HFFc6 (cell line): ENCODE results near the gene IGFBP5. TPM values are rescaled to one million over a fixed set of nuclear protein-coding genes. Genes with fewer than 3 reads are reported as not detected.

Source experiments
- DNase-seq: peaks from one replicate; pipeline ENCODE4 v3.0.0-alpha.2; 2018
- H3K27ac Mint-ChIP-seq: 2 replicates; pipeline ENCODE4 v1.8.0; 2020; ENCODE audit warnings: mild to moderate bottlenecking, mixed read lengths
- H3K27me3 Mint-ChIP-seq: 2 replicates; pipeline ENCODE4 v1.8.0; 2021; ENCODE audit warnings: mild to moderate bottlenecking, moderate library complexity, mixed read lengths; ENCODE audit not compliant: insufficient read depth
- H3K36me3 Mint-ChIP-seq: 2 replicates; pipeline ENCODE4 v1.8.0; 2021; ENCODE audit warnings: low read depth, mixed read lengths
- H3K4me1 Mint-ChIP-seq: 2 replicates; pipeline ENCODE4 v1.8.0; 2020; ENCODE audit warnings: low read depth, mixed read lengths
- H3K4me3 Mint-ChIP-seq: 2 replicates; pipeline ENCODE4 v1.8.0; 2020; ENCODE audit warnings: mild to moderate bottlenecking, moderate library complexity, mixed read lengths
- H3K9me3 Mint-ChIP-seq: 2 replicates; pipeline ENCODE4 v1.8.0; 2020; ENCODE audit warnings: mild to moderate bottlenecking, mixed read lengths
- total RNA-seq, 6 experiments: library from RNA; stranded (reverse); fragmentation: NEBNext Ultra II Directional; extraction: Animal tissue kit (Norgen Biotek cat#: 25700); gene quantifications; 2 replicates in 1 of 6; 3 replicates in 5 of 6; pipeline ENCODE4 v1.2.3, GENCODE V29; 2021
- TF ChIP-seq, protein P1 (sequence below): fragments of 200-600 bp; sonication (generic); IDR thresholded peaks from 2 replicates; pipeline ENCODE4 v1.5.0; 2021; ENCODE audit warnings: antibody characterized with exemption, mild to moderate bottlenecking

IGFBP5 gene
- total RNA-seq, 6 experiments from 2014 or later, result 63.2 to 125 (median 68.6) TPM

DNA sequence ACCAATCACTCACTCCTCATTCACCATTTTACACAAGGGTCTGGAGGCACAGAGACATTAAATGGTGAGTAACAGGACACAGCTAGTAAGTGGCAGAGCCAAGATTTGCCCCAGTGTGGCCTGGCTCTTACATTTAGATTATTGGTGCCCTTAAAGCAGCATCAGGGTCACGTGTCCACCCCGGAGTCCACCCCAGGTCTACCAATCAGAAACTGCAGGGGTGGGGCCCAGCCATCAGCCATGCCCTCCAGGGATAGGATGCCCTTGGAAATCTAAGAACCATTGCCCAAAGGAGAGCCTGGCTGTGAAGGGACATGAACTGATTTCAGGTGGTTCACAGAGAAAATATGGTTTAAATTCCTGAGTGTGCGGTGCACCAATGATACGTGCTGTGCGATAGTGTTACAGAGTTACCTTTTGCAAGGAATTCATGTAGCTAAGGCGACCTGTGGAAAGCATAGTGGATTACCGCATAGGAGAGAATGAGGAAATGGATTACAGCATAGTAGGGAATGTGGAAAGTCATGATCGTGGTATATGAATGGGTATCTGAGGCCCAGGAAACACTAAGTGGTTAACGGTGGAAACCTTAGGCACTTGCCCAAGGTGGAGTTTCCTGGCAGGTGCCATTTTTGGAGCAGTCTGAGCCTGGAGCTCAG, 17.8 kb downstream of the IGFBP5 start:
- TF ChIP-seq, protein P1, sequence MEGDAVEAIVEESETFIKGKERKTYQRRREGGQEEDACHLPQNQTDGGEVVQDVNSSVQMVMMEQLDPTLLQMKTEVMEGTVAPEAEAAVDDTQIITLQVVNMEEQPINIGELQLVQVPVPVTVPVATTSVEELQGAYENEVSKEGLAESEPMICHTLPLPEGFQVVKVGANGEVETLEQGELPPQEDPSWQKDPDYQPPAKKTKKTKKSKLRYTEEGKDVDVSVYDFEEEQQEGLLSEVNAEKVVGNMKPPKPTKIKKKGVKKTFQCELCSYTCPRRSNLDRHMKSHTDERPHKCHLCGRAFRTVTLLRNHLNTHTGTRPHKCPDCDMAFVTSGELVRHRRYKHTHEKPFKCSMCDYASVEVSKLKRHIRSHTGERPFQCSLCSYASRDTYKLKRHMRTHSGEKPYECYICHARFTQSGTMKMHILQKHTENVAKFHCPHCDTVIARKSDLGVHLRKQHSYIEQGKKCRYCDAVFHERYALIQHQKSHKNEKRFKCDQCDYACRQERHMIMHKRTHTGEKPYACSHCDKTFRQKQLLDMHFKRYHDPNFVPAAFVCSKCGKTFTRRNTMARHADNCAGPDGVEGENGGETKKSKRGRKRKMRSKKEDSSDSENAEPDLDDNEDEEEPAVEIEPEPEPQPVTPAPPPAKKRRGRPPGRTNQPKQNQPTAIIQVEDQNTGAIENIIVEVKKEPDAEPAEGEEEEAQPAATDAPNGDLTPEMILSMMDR, result no peak

DNA sequence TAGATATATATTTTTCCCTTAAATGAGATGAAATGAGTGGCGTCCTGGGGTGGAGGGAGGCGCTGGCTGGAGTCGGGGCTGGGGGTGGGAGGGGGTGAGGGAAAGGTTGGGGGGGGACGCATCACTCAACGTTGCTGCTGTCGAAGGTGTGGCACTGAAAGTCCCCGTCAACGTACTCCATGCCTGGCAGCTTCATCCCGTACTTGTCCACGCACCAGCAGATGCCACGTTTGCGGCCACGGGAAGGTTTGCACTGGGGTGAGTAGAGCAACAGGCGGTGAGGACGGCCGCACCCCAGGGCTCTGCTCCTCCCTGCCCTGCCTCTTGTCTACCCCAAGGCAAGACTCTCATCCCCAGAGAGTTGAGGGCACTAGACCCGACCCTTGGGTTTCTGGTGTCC, 18.7 kb downstream of the IGFBP5 start:
- no peak overlapping the region for H3K27ac Mint-ChIP-seq
- H3K4me3 Mint-ChIP-seq, result no peak overlapping the region
- TF ChIP-seq, protein P1, result no peak
- no peaks in the 10 kb centered on the region for H3K36me3 Mint-ChIP-seq
- H3K4me1 Mint-ChIP-seq, result peaks cover 15% of the 10 kb centered on the region
- H3K9me3 Mint-ChIP-seq, result no peaks in the 10 kb centered on the region
- H3K27me3 Mint-ChIP-seq, result peaks cover 22% of the 10 kb centered on the region
- no peak for DNase-seq

More for the DNA sequence above, 17.8 kb downstream of the IGFBP5 start:
- Mint-ChIP-seq H3K4me3 (no peak overlapping the region), H3K4me1 (peaks cover 24% of the 10 kb centered on the region), H3K27me3 (peaks cover 22% of the 10 kb centered on the region), H3K27ac (no peak overlapping the region), H3K9me3 (no peaks in the 10 kb centered on the region), H3K36me3 (no peaks in the 10 kb centered on the region)
- DNase-seq, result no peak

DNA sequence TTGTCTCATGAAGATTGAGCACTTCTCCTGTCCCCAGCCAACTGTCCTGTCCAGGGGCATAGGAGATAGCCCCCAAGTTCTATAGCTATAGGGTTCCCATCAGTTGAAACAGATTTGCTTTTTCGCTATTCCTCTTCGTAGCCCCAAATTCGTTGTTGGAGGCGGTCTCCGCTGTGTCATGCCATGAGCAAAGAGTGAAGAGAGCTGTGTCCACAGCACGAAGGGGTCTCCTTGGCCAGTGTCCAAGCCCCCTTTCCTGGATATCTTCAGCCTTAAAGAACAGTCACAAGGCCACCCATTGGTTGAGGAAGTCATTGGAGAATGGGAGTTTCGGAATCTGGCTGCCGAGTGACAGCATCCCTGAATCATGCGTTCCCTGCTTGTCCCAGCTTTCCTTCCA, 21.0 kb downstream of the IGFBP5 start:
- Mint-ChIP-seq H3K4me3 (no peak overlapping the region), H3K4me1 (peaks cover 5% of the 10 kb centered on the region; the same call in 1 of the 2 replicates), H3K36me3 (no peaks in the 10 kb centered on the region), H3K27ac (no peak overlapping the region), H3K27me3 (peaks cover 38% of the 10 kb centered on the region), H3K9me3 (no peaks in the 10 kb centered on the region)
- TF ChIP-seq, protein P1, result no peak
- no peak for DNase-seq

DNA sequence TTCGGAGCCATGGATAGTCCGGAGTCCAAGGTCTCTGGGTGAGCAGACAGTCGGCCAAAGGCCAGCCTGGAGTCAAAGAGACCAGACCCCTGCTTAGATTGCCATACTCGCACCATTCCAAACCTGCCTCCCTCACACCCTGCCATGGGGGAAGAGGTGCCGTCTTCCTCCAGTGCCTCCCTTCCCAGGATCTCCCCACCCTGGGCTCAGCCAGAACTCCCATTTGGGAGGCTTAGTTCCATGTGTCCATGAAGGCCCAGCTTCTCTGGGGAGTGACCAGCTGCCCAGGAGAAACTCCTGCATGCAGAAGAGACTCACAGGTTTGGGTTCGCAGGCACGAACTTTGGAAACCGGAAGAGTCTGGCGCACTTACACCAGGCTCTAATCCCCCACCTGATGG, 21.7 kb downstream of the IGFBP5 start:
- TF ChIP-seq, protein P1, result no peak
- no peak for DNase-seq
- Mint-ChIP-seq H3K27me3 (peaks cover 43% of the 10 kb centered on the region), H3K27ac (no peak overlapping the region), H3K36me3 (no peaks in the 10 kb centered on the region), H3K4me3 (no peak overlapping the region), H3K9me3 (no peaks in the 10 kb centered on the region), H3K4me1 (no peaks in the 10 kb centered on the region)

DNA sequence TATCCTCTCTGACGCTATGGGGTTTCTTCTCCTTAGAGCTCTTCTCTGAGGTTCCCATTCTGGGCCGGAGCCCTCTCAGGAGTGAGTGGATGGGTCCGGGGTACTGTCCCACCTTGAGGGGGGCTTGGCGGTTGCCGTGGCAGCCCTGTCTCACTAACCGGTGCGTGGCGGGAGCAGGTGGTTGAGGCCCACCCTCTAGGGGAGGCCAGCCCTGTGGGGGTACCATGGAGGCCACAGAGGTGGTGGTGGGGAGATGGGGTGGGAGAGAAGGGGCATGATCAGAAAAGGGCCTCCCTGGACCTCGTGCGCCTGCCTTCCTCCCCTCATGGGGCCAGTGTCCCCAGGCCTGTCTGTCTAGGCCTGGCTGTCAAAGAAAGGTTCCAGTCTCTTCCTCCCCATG, 22.3 kb downstream of the IGFBP5 start:
- Mint-ChIP-seq H3K36me3 (no peaks in the 10 kb centered on the region), H3K27ac (no peak overlapping the region), H3K4me1 (no peaks in the 10 kb centered on the region), H3K4me3 (no peak overlapping the region), H3K27me3 (peaks cover 44% of the 10 kb centered on the region), H3K9me3 (no peaks in the 10 kb centered on the region)
- TF ChIP-seq, protein P1, result no peak
- no peak for DNase-seq
